WTC11 (cell line): ENCODE measurements around the gene LYPD3. TPM values are rescaled to one million over a fixed set of nuclear protein-coding genes. Genes with fewer than 3 reads are reported as not detected.

ENCODE experiments used
- ATAC-seq: fragments of 200-7000 bp; cut with Tn5 transposase; 2 replicates; pipeline ENCODE4 v1.10.0; 2021; ENCODE audit warnings: mild to moderate bottlenecking, moderate library complexity
- CTCF ChIA-PET: fragments of 300-600 bp; sonication (Branson Sonifier 250); formaldehyde crosslinking; loops from one replicate; lab custom pipeline; 2021; ENCODE audit warnings: antibody characterized with exemption; lab: Charles Lee
- POLR2A ChIA-PET: fragments of 350-600 bp; sonication (Branson Sonifier 250); formaldehyde crosslinking; loops from one replicate; lab custom pipeline; 2021; ENCODE audit warnings: antibody characterized with exemption; lab: Charles Lee
- DNase-seq: peaks from one replicate; pipeline ENCODE4 v3.0.0; 2021; ENCODE audit warnings: low spot score
- H3K27ac Mint-ChIP-seq: 2 replicates; pipeline ENCODE4 v1.8.0; 2021; ENCODE audit warnings: mixed read lengths
- H3K27me3 Mint-ChIP-seq: 2 replicates; pipeline ENCODE4 v1.8.0; 2021; ENCODE audit warnings: low read depth, mild to moderate bottlenecking, moderate library complexity, mixed read lengths
- H3K36me3 Mint-ChIP-seq: 2 replicates; pipeline ENCODE4 v1.8.0; 2021; ENCODE audit warnings: mixed read lengths
- H3K4me1 Mint-ChIP-seq: 2 replicates; pipeline ENCODE4 v1.8.0; 2022; ENCODE audit warnings: mixed read lengths
- H3K4me3 Mint-ChIP-seq: 2 replicates; pipeline ENCODE4 v1.8.0; 2021; ENCODE audit warnings: mild to moderate bottlenecking, moderate library complexity, mixed read lengths
- H3K9me3 Mint-ChIP-seq: 2 replicates; pipeline ENCODE4 v1.8.0; 2021; ENCODE audit warnings: mixed read lengths
- ATF2 ChIP-seq: sonication (generic); formaldehyde crosslinking; IDR thresholded peaks from 2 replicates; pipeline ENCODE4 v1.8.1; 2022; ENCODE audit warnings: low read depth, missing genetic modification reagents, borderline replicate concordance
- CBFB ChIP-seq: sonication (generic); formaldehyde crosslinking; IDR thresholded peaks from 2 replicates; pipeline ENCODE4 v1.8.1; 2022; ENCODE audit warnings: mild to moderate bottlenecking, low read depth, missing genetic modification reagents
- CREM ChIP-seq: sonication (generic); formaldehyde crosslinking; IDR thresholded peaks from 2 replicates; pipeline ENCODE4 v1.8.1; 2022; ENCODE audit warnings: mild to moderate bottlenecking, missing genetic modification reagents, moderate library complexity
- FOXP1 ChIP-seq: sonication (generic); formaldehyde crosslinking; IDR thresholded peaks from 2 replicates; pipeline ENCODE4 v1.8.0; 2022; ENCODE audit warnings: missing genetic modification reagents, mild to moderate bottlenecking, moderate library complexity, borderline replicate concordance
- GABPB1 ChIP-seq: sonication (generic); formaldehyde crosslinking; IDR thresholded peaks from 2 replicates; pipeline ENCODE4 v1.8.1; 2023; ENCODE audit warnings: mild to moderate bottlenecking, missing genetic modification reagents
- IRF2 ChIP-seq: sonication (generic); formaldehyde crosslinking; IDR thresholded peaks from 2 replicates; pipeline ENCODE4 v1.8.0; 2022; ENCODE audit warnings: low read depth, missing genetic modification reagents, borderline replicate concordance
- NR1H2 ChIP-seq: sonication (generic); formaldehyde crosslinking; IDR thresholded peaks from 2 replicates; pipeline ENCODE4 v1.9.0; 2021; ENCODE audit warnings: mild to moderate bottlenecking, moderate library complexity, missing genetic modification reagents
- NR2C2 ChIP-seq: sonication (generic); formaldehyde crosslinking; IDR thresholded peaks from 2 replicates; pipeline ENCODE4 v1.8.0; 2022; ENCODE audit warnings: mild to moderate bottlenecking, missing genetic modification reagents
- NR3C1 ChIP-seq: sonication (generic); formaldehyde crosslinking; conservative IDR thresholded peaks from 2 replicates; pipeline ENCODE4 v1.8.1; 2023; ENCODE audit warnings: low read depth, mild to moderate bottlenecking, missing genetic modification reagents
- OVOL2 ChIP-seq: fragments of 250-450 bp; sonication (Bioruptor Pico); IDR thresholded peaks from 2 replicates; pipeline ENCODE4 v1.9.0; 2021; ENCODE audit warnings: mild to moderate bottlenecking, borderline replicate concordance
- RELA ChIP-seq: sonication (generic); formaldehyde crosslinking; IDR thresholded peaks from 2 replicates; pipeline ENCODE4 v1.8.1; 2022; ENCODE audit warnings: missing genetic modification reagents, mild to moderate bottlenecking, borderline replicate concordance
- STAT6 ChIP-seq: sonication (generic); formaldehyde crosslinking; conservative IDR thresholded peaks from 2 replicates; pipeline ENCODE4 v1.8.1; 2023; ENCODE audit warnings: mild to moderate bottlenecking, low read depth, missing genetic modification reagents, moderate library complexity
- TEAD1 ChIP-seq: sonication (generic); formaldehyde crosslinking; IDR thresholded peaks from 2 replicates; pipeline ENCODE4 v1.8.0; 2022; ENCODE audit warnings: mild to moderate bottlenecking, missing genetic modification reagents
- ZBTB21 ChIP-seq: sonication (generic); formaldehyde crosslinking; IDR thresholded peaks from 2 replicates; pipeline ENCODE4 v1.8.1; 2023; ENCODE audit warnings: mild to moderate bottlenecking, missing genetic modification reagents, borderline replicate concordance
- ZNF317 ChIP-seq: sonication (generic); formaldehyde crosslinking; IDR thresholded peaks from 2 replicates; pipeline ENCODE4 v1.8.1; 2023; ENCODE audit warnings: low read depth, mild to moderate bottlenecking, moderate library complexity, missing genetic modification reagents, borderline replicate concordance
- ZNF423 ChIP-seq: fragments of 250-450 bp; sonication (Bioruptor Pico); IDR thresholded peaks from 2 replicates; pipeline ENCODE4 v2.1.2; 2022; ENCODE audit warnings: mild to moderate bottlenecking, moderate library complexity
- ZNF671 ChIP-seq: fragments of 250-450 bp; sonication (Bioruptor Pico); IDR thresholded peaks from 2 replicates; pipeline ENCODE4 v1.8.0; 2021; ENCODE audit warnings: mild to moderate bottlenecking
- total RNA-seq: library from RNA; stranded (reverse); gene quantifications from 3 replicates; pipeline ENCODE4 v1.2.3, GENCODE V29; 2021
- TF ChIP-seq, protein P1 (sequence below): sonication (generic); formaldehyde crosslinking; IDR thresholded peaks from 2 replicates; pipeline ENCODE4 v1.8.0; 2022; ENCODE audit warnings: mild to moderate bottlenecking, missing genetic modification reagents
- TF ChIP-seq, protein P2 (sequence below): sonication (generic); formaldehyde crosslinking; IDR thresholded peaks from 2 replicates; pipeline ENCODE4 v1.8.0; 2022; ENCODE audit warnings: mild to moderate bottlenecking, missing genetic modification reagents
- TF ChIP-seq, protein P3 (sequence below): sonication (generic); formaldehyde crosslinking; IDR thresholded peaks from 2 replicates; pipeline ENCODE4 v1.8.1; 2023; ENCODE audit warnings: mild to moderate bottlenecking, missing genetic modification reagents, moderate library complexity
- TF ChIP-seq, protein P4 (sequence below): fragments of 250-450 bp; sonication (Bioruptor Pico); IDR thresholded peaks from 2 replicates; pipeline ENCODE4 v1.8.0; 2021; ENCODE audit warnings: mild to moderate bottlenecking
- TF ChIP-seq, protein P5 (sequence below): sonication (generic); formaldehyde crosslinking; IDR thresholded peaks from 2 replicates; pipeline ENCODE4 v1.8.1; 2023; ENCODE audit warnings: mild to moderate bottlenecking, missing genetic modification reagents, borderline replicate concordance

The LYPD3 gene
- total RNA-seq, 1 experiment from 2014 or later = 3.8 TPM

DNA sequence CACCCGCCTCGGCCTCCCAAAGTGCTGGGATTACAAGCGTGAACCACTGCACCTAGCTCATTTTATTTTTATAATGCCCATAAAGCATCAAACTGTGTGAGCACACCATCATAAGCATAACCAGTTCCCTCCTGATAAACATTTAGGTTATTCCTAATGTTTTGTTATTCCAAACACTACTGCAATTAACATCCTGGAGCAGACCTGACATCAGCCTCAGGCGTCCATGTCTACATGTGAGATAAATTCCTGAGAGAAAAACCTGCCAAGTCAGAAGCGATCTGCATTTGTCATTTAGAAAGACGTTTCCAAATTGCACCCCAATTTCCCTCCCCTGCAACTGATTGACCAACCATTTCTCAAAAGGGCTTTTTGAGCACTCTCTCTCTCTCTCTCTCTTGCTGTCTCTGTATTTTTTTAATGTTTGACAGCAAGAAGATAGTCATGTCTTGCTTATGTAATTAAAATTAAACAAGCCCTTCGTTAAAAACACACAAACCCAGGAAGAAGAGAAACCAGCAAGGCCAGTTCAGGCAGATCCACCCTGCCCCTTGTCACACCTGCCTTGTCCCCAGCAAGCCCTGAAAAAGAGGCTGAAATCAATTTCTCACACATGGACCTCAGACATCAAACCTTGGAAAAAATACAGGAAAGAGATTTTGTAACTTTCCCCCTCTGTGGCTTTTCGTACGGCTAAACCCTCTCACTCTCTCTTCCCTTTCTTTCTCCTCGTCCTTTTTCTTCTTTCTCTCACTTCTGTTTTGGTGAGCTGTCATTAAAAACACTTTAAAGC is 9.9 kb downstream of the LYPD3 start:
- Mint-ChIP-seq H3K9me3 (peaks cover 11% of the 10 kb centered on the region), H3K27ac (no peak overlapping the region), H3K4me3 (no peak overlapping the region), H3K27me3 (peaks cover 16% of the 10 kb centered on the region), H3K4me1 (peaks cover 14% of the 10 kb centered on the region), H3K36me3 (peaks cover 4% of the 10 kb centered on the region; the same call in 1 of the 2 replicates)
- TF ChIP-seq, protein P1, sequence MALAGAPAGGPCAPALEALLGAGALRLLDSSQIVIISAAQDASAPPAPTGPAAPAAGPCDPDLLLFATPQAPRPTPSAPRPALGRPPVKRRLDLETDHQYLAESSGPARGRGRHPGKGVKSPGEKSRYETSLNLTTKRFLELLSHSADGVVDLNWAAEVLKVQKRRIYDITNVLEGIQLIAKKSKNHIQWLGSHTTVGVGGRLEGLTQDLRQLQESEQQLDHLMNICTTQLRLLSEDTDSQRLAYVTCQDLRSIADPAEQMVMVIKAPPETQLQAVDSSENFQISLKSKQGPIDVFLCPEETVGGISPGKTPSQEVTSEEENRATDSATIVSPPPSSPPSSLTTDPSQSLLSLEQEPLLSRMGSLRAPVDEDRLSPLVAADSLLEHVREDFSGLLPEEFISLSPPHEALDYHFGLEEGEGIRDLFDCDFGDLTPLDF = no peak
- TF ChIP-seq GABPB1 (CRISPR knock-in tag) (no peak), STAT6 (no peak), TEAD1 (CRISPR knock-in tag) (no peak), OVOL2 (CRISPR knock-in tag) (no peak), ATF2 (no peak), ZNF423 (CRISPR knock-in tag) (no peak), NR3C1 (no peak), RELA (no peak), ZBTB21 (CRISPR knock-in tag) (no peak), IRF2 (no peak)
- TF ChIP-seq, protein P2, sequence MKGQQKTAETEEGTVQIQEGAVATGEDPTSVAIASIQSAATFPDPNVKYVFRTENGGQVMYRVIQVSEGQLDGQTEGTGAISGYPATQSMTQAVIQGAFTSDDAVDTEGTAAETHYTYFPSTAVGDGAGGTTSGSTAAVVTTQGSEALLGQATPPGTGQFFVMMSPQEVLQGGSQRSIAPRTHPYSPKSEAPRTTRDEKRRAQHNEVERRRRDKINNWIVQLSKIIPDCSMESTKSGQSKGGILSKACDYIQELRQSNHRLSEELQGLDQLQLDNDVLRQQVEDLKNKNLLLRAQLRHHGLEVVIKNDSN = no peak
- TF ChIP-seq, protein P3, sequence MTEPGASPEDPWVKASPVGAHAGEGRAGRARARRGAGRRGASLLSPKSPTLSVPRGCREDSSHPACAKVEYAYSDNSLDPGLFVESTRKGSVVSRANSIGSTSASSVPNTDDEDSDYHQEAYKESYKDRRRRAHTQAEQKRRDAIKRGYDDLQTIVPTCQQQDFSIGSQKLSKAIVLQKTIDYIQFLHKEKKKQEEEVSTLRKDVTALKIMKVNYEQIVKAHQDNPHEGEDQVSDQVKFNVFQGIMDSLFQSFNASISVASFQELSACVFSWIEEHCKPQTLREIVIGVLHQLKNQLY (CRISPR knock-in tag) = no peak
- TF ChIP-seq, protein P4, sequence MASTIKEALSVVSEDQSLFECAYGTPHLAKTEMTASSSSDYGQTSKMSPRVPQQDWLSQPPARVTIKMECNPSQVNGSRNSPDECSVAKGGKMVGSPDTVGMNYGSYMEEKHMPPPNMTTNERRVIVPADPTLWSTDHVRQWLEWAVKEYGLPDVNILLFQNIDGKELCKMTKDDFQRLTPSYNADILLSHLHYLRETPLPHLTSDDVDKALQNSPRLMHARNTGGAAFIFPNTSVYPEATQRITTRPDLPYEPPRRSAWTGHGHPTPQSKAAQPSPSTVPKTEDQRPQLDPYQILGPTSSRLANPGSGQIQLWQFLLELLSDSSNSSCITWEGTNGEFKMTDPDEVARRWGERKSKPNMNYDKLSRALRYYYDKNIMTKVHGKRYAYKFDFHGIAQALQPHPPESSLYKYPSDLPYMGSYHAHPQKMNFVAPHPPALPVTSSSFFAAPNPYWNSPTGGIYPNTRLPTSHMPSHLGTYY (CRISPR knock-in tag) = no peak
- no peak for ATAC-seq
- CTCF ChIA-PET = interaction anchor here (1.5 to 2.4 kb wide), 2 partner anchors 8 to 64 kb away, joined by 5 to 18 read pairs; no protein-coding TSS in a partner anchor
- no peak for DNase-seq
- POLR2A ChIA-PET = no interaction called here

DNA sequence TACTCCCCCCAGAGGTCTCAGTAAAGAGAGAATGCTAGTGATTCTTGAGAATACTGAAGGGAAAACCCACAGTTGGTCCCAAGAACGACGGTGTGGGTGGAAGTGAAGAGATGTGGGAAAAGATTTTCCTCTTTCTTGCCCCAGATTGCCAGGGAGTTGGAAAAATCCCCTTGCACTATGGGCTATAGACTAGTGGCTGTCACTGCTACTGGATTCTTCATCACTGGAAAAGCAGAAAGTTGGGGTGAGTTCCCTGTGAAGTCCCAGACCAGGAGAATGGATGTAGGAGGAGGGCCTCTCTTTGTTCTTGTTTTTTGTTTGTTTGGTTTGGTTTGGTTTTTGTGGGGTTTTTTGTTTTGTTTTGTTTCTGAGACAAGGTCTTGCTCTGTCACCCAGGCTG is 11.4 kb downstream of the LYPD3 start:
- no peak overlapping the region for H3K27ac Mint-ChIP-seq
- H3K27me3 Mint-ChIP-seq = peaks cover 10% of the 10 kb centered on the region
- peaks cover 11% of the 10 kb centered on the region for H3K9me3 Mint-ChIP-seq
- DNase-seq = no peak
- H3K4me3 Mint-ChIP-seq = no peak overlapping the region
- H3K36me3 Mint-ChIP-seq = peaks cover 4% of the 10 kb centered on the region; the same call in 1 of the 2 replicates
- ChIA-PET CTCF (interaction anchor here (1.2 kb wide), 2 partner anchors 9 to 65 kb away, joined by 3 read pairs; no protein-coding TSS in a partner anchor), POLR2A (interaction anchor here (0.6 kb wide), 1 partner anchor 67 kb away, joined by 4 read pairs; no protein-coding TSS in a partner anchor)
- H3K4me1 Mint-ChIP-seq = peaks cover 13% of the 10 kb centered on the region
- ATAC-seq = no peak
- no peak for TF ChIP-seq NR2C2 (CRISPR knock-in tag)
- no peak for TF ChIP-seq CBFB
- no peak for TF ChIP-seq CREM (CRISPR knock-in tag)
- TF ChIP-seq ZNF671 (CRISPR knock-in tag) = no peak
- TF ChIP-seq, protein P5, sequence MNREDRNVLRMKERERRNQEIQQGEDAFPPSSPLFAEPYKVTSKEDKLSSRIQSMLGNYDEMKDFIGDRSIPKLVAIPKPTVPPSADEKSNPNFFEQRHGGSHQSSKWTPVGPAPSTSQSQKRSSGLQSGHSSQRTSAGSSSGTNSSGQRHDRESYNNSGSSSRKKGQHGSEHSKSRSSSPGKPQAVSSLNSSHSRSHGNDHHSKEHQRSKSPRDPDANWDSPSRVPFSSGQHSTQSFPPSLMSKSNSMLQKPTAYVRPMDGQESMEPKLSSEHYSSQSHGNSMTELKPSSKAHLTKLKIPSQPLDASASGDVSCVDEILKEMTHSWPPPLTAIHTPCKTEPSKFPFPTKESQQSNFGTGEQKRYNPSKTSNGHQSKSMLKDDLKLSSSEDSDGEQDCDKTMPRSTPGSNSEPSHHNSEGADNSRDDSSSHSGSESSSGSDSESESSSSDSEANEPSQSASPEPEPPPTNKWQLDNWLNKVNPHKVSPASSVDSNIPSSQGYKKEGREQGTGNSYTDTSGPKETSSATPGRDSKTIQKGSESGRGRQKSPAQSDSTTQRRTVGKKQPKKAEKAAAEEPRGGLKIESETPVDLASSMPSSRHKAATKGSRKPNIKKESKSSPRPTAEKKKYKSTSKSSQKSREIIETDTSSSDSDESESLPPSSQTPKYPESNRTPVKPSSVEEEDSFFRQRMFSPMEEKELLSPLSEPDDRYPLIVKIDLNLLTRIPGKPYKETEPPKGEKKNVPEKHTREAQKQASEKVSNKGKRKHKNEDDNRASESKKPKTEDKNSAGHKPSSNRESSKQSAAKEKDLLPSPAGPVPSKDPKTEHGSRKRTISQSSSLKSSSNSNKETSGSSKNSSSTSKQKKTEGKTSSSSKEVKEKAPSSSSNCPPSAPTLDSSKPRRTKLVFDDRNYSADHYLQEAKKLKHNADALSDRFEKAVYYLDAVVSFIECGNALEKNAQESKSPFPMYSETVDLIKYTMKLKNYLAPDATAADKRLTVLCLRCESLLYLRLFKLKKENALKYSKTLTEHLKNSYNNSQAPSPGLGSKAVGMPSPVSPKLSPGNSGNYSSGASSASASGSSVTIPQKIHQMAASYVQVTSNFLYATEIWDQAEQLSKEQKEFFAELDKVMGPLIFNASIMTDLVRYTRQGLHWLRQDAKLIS (CRISPR knock-in tag) = no peak
- TF ChIP-seq, protein P1 = no peak
- TF ChIP-seq FOXP1 (CRISPR knock-in tag) = no peak
- no peak for TF ChIP-seq NR1H2 (CRISPR knock-in tag)
- TF ChIP-seq ZNF317 (CRISPR knock-in tag) = no peak
